PC-3 (cell line): ENCODE data around the gene GPR84.

Experiments
- EZH2 ChIP-seq: fragments of 300-600 bp; sonication (generic); IDR thresholded peaks from one replicate; pipeline ENCODE4 v1.6.1; 2017; ENCODE audit warnings: antibody characterized with exemption, mild to moderate bottlenecking, low read length; ENCODE audit not compliant: unreplicated experiment
- EZH2phosphoT487 ChIP-seq: fragments of 300-600 bp; sonication (generic); IDR thresholded peaks from 2 replicates; pipeline ENCODE4 v1.6.1; 2018; ENCODE audit warnings: mild to moderate bottlenecking, antibody characterized with exemption, low read length, borderline replicate concordance
- TF ChIP-seq, protein P1 (sequence below): fragments of 300-600 bp; sonication (generic); conservative IDR thresholded peaks from 2 replicates; pipeline ENCODE4 v1.5.1; 2017; ENCODE audit warnings: antibody characterized with exemption, low read depth, mild to moderate bottlenecking, low read length

DNA sequence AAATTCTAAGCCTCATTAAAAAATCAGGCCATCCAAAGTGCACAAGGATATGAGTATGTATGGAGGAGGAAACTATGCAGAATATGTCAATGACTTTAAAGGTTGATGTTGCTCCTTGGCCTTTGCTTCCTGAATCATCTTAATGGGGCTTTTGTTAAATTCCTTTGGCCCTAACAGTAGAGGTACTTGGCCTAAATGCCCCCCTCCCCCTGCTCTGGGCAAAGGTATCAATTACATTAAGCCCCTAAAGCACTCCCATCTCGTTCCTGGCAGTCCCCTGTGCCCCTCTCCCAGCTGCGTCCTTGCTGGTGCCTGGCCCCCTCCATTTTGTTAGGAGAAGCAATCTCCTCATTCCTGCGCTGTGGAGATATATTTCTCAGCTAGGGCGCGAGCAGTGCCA is 34.5 kb downstream of the GPR84 start:
- no peak for TF ChIP-seq EZH2phosphoT487
- TF ChIP-seq, protein P1, sequence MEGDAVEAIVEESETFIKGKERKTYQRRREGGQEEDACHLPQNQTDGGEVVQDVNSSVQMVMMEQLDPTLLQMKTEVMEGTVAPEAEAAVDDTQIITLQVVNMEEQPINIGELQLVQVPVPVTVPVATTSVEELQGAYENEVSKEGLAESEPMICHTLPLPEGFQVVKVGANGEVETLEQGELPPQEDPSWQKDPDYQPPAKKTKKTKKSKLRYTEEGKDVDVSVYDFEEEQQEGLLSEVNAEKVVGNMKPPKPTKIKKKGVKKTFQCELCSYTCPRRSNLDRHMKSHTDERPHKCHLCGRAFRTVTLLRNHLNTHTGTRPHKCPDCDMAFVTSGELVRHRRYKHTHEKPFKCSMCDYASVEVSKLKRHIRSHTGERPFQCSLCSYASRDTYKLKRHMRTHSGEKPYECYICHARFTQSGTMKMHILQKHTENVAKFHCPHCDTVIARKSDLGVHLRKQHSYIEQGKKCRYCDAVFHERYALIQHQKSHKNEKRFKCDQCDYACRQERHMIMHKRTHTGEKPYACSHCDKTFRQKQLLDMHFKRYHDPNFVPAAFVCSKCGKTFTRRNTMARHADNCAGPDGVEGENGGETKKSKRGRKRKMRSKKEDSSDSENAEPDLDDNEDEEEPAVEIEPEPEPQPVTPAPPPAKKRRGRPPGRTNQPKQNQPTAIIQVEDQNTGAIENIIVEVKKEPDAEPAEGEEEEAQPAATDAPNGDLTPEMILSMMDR: no peak
- TF ChIP-seq EZH2: no peak
